Stimulated activated CD4-positive, alpha-beta T cell treated with anti-CD3 and anti-CD28 coated beads, Interleukin-12 subunit alpha, Interleukin-12 subunit beta, amount 100 ng/mL, for 48 hours (primary cell): ENCODE measurements around the gene POLN.
"Not testable (repeated sequence)": the region's sequence is repeated elsewhere in the genome, so short reads cannot be mapped to it uniquely, and the experiment has no call there.

Experiments
- DNase-seq, 3 donors: peaks; one replicate each; pipeline ENCODE4 v3.0.0-alpha.2; 2020; ENCODE audit warnings: low read depth in 2 of 3, low spot score in 1 of 3

POLN gene

GRCh38 chr4:2168469-2169319 is 73.2 kb downstream of the POLN start:
- DNase-seq = no peak

- DNase-seq = no peak
Measured at GRCh38 chr4:2166253-2166652, 75.7 kb downstream of the POLN start.

- no peak for DNase-seq
Measured at GRCh38 chr4:2165391-2165790, 76.5 kb downstream of the POLN start.

- no peak for DNase-seq
Measured at GRCh38 chr4:2163311-2163821, 78.6 kb downstream of the POLN start.

- DNase-seq = not testable (repeated sequence)
Measured at GRCh38 chr4:2161092-2161703, 80.7 kb downstream of the POLN start.

- DNase-seq = no peak
Measured at GRCh38 chr4:2159931-2160330, 82.0 kb downstream of the POLN start.

GRCh38 chr4:2155246-2155645 is 86.7 kb downstream of the POLN start:
- DNase-seq = no peak

GRCh38 chr4:2154215-2154740 is 87.6 kb downstream of the POLN start:
- DNase-seq = no peak

GRCh38 chr4:2151544-2151943 is 90.4 kb downstream of the POLN start:
- DNase-seq = no peak

GRCh38 chr4:2150076-2150475 is 91.8 kb downstream of the POLN start:
- no peak for DNase-seq

GRCh38 chr4:2142630-2143427 is 99.1 kb downstream of the POLN start:
- no peak for DNase-seq

GRCh38 chr4:2141762-2142451 is 100.0 kb downstream of the POLN start:
- no peak for DNase-seq

- DNase-seq = no peak
Measured at GRCh38 chr4:2141022-2141761, 100.7 kb downstream of the POLN start.

GRCh38 chr4:2138846-2139500 is 102.9 kb downstream of the POLN start:
- DNase-seq = no peak

GRCh38 chr4:2136726-2137125 is 105.2 kb downstream of the POLN start:
- no peak for DNase-seq

GRCh38 chr4:2135083-2135482 is 106.8 kb downstream of the POLN start:
- no peak for DNase-seq

- DNase-seq = no peak
Measured at GRCh38 chr4:2132438-2132837, 109.5 kb downstream of the POLN start.

GRCh38 chr4:2127609-2128332 is 114.2 kb downstream of the POLN start:
- no peak for DNase-seq
